ENCODE measurements around the gene FOXA3.

DNA sequence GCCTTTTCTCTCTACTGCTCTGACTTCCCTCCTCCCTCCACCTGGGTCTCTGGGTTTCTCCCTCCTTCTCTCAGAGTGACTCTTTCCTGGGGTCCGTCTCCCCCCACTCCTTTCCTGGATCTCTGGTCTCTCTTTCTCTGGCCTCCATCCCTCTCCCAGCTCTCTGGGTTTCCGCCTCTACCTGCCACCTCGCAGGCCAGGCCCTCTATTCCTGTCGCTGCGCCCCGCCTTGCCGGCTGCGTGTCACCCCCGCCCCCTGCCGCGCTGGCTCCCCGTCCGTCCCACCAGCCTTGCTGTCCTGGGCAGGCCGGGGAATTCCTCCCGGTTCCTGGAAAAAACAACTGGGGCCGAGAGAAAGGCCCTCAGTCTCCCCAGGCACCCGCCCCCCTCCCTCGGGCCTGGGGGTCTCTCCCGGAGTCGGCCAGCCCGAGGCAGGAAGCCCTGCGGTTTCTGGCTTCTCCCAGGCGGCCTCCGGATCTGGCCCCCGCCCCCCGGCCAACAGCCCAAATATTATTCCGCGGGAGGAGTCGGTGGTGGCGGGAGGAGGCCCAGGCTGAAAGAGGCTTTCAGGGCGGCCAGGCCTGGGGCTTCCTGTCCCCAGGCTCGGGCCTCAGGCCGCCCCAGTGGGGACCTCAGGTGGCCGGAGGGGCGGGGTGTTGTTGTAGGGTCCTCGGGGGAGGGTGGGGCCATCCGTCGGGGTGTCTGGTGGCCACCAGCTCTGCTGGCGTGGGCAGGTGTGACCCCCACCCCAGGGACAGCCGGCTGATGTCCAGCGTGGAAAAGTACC, 12.5 kb downstream of the FOXA3 start:
- TF ChIP-seq, protein P1, sequence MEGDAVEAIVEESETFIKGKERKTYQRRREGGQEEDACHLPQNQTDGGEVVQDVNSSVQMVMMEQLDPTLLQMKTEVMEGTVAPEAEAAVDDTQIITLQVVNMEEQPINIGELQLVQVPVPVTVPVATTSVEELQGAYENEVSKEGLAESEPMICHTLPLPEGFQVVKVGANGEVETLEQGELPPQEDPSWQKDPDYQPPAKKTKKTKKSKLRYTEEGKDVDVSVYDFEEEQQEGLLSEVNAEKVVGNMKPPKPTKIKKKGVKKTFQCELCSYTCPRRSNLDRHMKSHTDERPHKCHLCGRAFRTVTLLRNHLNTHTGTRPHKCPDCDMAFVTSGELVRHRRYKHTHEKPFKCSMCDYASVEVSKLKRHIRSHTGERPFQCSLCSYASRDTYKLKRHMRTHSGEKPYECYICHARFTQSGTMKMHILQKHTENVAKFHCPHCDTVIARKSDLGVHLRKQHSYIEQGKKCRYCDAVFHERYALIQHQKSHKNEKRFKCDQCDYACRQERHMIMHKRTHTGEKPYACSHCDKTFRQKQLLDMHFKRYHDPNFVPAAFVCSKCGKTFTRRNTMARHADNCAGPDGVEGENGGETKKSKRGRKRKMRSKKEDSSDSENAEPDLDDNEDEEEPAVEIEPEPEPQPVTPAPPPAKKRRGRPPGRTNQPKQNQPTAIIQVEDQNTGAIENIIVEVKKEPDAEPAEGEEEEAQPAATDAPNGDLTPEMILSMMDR (IDR thresholded peaks at IDR 0.05): no peak
- TF ChIP-seq POLR2AphosphoS5 (IDR thresholded peaks at IDR 0.05) (no peak), POLR2A (IDR thresholded peaks at IDR 0.05) (no peak)
